ENCODE results near the gene FUT2.

The FUT2 gene

GRCh38 chr19:48656840-48657474 is 38.8 kb upstream of the FUT2 start (continued):
- TF ChIP-seq CTCF (tag by site-specific recombination; IDR thresholded peaks at IDR 0.05): no peak
- TF ChIP-seq PRDM6 (tag by site-specific recombination; IDR thresholded peaks at IDR 0.05): no peak
- no peak for TF ChIP-seq ZNF280C (tag by site-specific recombination; IDR thresholded peaks at IDR 0.05)
- no peak for TF ChIP-seq TRIM28 (IDR thresholded peaks at IDR 0.05; ENCODE audit: borderline replicate concordance, low read length)
- no peak for TF ChIP-seq ZNF626 (tag by site-specific recombination; IDR thresholded peaks at IDR 0.05)
- no peak for TF ChIP-seq ZNF639 (tag by site-specific recombination; IDR thresholded peaks at IDR 0.05)
- peak; percentile 38; the same call in 1 of the 2 replicates for TF ChIP-seq SP7 (tag by site-specific recombination; IDR thresholded peaks at IDR 0.05)
- no peak for TF ChIP-seq ZNF433 (tag by site-specific recombination; IDR thresholded peaks at IDR 0.05; ENCODE audit: low read depth)
- 0 out of 2 replicates have a peak, but pooled peaks have one; percentile 13 for TF ChIP-seq TSHZ1 (tag by site-specific recombination; IDR thresholded peaks at IDR 0.05; ENCODE audit: borderline replicate concordance)
- no peak for TF ChIP-seq ZBTB11 (tag by site-specific recombination; conservative IDR thresholded peaks at IDR 0.05; ENCODE audit: low read depth)
- TF ChIP-seq ZNF76 (tag by site-specific recombination; IDR thresholded peaks at IDR 0.05; ENCODE audit: borderline replicate concordance, low read depth): no peak
- TF ChIP-seq ZBTB17 (tag by site-specific recombination; IDR thresholded peaks at IDR 0.05): peak; percentile 28; the same call in 1 of the 2 replicates
- TF ChIP-seq ZNF664 (tag by site-specific recombination; IDR thresholded peaks at IDR 0.05): no peak
- TF ChIP-seq ZFP41 (tag by site-specific recombination; IDR thresholded peaks at IDR 0.05; ENCODE audit: borderline replicate concordance): no peak
- no peak for TF ChIP-seq ZXDB (tag by site-specific recombination; IDR thresholded peaks at IDR 0.05)
- no peak for TF ChIP-seq SETDB1 (IDR thresholded peaks at IDR 0.05; ENCODE audit: insufficient read length, low read length)
- TF ChIP-seq ZNF623 (tag by site-specific recombination; IDR thresholded peaks at IDR 0.05): no peak
- no peak for TF ChIP-seq ZSCAN5A (tag by site-specific recombination; IDR thresholded peaks at IDR 0.05)
- TF ChIP-seq PBX3 (CRISPR knock-in tag; IDR thresholded peaks at IDR 0.05): no peak
- peak; percentile 76 for TF ChIP-seq ZNF335 (tag by site-specific recombination; conservative IDR thresholded peaks at IDR 0.05)
- no peak for TF ChIP-seq ZNF785 (tag by site-specific recombination; IDR thresholded peaks at IDR 0.05)
- peak; percentile 41; the same call in 1 of the 2 replicates for TF ChIP-seq ZNF600 (tag by site-specific recombination; IDR thresholded peaks at IDR 0.05)

Data from HEK293 (cell line).